HG03354 (cell line): ENCODE data around the gene CYTH2.
A peak's percentile ranks its signal among the peaks of the same experiment; 100 is the strongest.

Source experiments
- ATAC-seq: cut with Tn5 transposase; IDR thresholded peaks from one replicate; pipeline ENCODE4 v1.9.1; 2021; ENCODE audit warnings: mild to moderate bottlenecking; ENCODE audit not compliant: unreplicated experiment, poor library complexity, severe bottlenecking

CYTH2 gene

GRCh38 chr19:48490981-48491792, 22.0 kb downstream of the CYTH2 start:
- ATAC-seq, result no peak

GRCh38 chr19:48491793-48492123, 22.6 kb downstream of the CYTH2 start:
- no peak for ATAC-seq

- peak; percentile 66 for ATAC-seq
Measured at GRCh38 chr19:48492925-48493717, 24.0 kb downstream of the CYTH2 start.

GRCh38 chr19:48493718-48494401, 24.7 kb downstream of the CYTH2 start:
- ATAC-seq, result no peak

GRCh38 chr19:48495396-48495795, 26.2 kb downstream of the CYTH2 start:
- no peak for ATAC-seq

- ATAC-seq, result no peak
Measured at GRCh38 chr19:48496959-48497727, 28.0 kb downstream of the CYTH2 start.

GRCh38 chr19:48497728-48498594, 28.8 kb downstream of the CYTH2 start:
- no peak for ATAC-seq

- no peak for ATAC-seq
Measured at GRCh38 chr19:48498595-48499311, 29.6 kb downstream of the CYTH2 start.

GRCh38 chr19:48499316-48500090, 30.3 kb downstream of the CYTH2 start:
- no peak for ATAC-seq

- no peak for ATAC-seq
Measured at GRCh38 chr19:48500830-48501493, 31.8 kb downstream of the CYTH2 start.

- ATAC-seq, result no peak
Measured at GRCh38 chr19:48501494-48502349, 32.6 kb downstream of the CYTH2 start.

GRCh38 chr19:48502350-48503018, 33.3 kb downstream of the CYTH2 start:
- no peak for ATAC-seq

GRCh38 chr19:48506138-48506733, 37.1 kb downstream of the CYTH2 start:
- ATAC-seq, result no peak

GRCh38 chr19:48507911-48508439, 38.8 kb downstream of the CYTH2 start:
- ATAC-seq, result no peak
